ENCODE results near the gene RAPGEF2. TPM values are rescaled to one million over a fixed set of nuclear protein-coding genes. Genes with fewer than 3 reads are reported as not detected.

The RAPGEF2 gene
- total and polyA plus RNA-seq, 2 donors (not counting 3 experiments of a cell fraction or from before 2014, with no cell fraction given) = 28.7 to 55.2 TPM

DNA sequence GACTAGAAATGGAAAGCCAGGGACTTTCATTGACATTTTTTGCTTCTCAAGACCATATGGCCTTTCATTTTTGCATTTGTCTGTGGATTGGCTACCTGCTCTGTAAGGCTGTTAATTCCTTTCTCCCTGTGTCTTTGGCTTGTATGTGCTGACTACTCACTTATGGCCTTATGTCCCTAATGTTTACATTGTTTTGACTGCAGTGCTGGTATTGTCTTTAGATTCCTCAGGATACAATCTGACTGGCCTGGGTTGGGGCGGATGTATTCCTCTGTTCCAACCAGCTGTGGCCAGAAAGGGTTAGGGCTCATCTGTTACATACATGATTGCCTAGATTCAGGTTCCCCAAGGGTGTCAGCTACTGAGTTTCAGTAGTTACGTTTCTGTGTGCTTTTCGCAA lies 108.1 kb downstream of the RAPGEF2 start:
- intact Hi-C loops (cut with micrococcal nuclease) (no loop called here), dilution Hi-C loops (cut with MboI; ENCODE audit: extremely low pct_ligation_motif_present, low sequenced_read_pairs) (no loop called here)
- Histone ChIP-seq H3K27ac (ENCODE audit: insufficient read depth, low read depth, low read length) (no peak overlapping the region), H3K9me3 (replicated peaks; ENCODE audit: control insufficient read depth, insufficient read depth, low read length) (no peaks in the 10 kb centered on the region), H3K4me3 (replicated peaks in 1 of 3; ENCODE audit: insufficient read depth in 1 of 3, low read depth in 1 of 3, low read length in 3 of 3) (no peak overlapping the region), H3K4me1 (ENCODE audit: control insufficient read depth, extremely low read depth, insufficient read depth, low read length) (peaks cover 16% of the 10 kb centered on the region), H3K36me3 (ENCODE audit: control insufficient read depth in 2 of 2, extremely low read depth in 1 of 2, insufficient read depth in 2 of 2, low read length in 2 of 2) (no peaks in the 10 kb centered on the region), H3K9ac (replicated peaks; ENCODE audit: extremely low read depth, insufficient read depth, low read length) (no peak overlapping the region), H3K4me2 (ENCODE audit: insufficient read depth, low read length) (no peak overlapping the region), H4K20me1 (replicated peaks; ENCODE audit: control insufficient read depth, extremely low read depth, insufficient read depth, low read length) (no peaks in the 10 kb centered on the region), H3K79me2 (ENCODE audit: control insufficient read depth, insufficient read depth, low read length) (peaks cover 24% of the 10 kb centered on the region), H2AFZ (ENCODE audit: low read depth, low read length) (no peak overlapping the region), H3K9me1 (replicated peaks; ENCODE audit: control insufficient read depth, extremely low read depth, insufficient read depth, low read length) (no peaks in the 10 kb centered on the region), H3K27me3 (ENCODE audit: control insufficient read depth in 2 of 2, insufficient read depth in 2 of 2, low read length in 2 of 2) (no peaks in the 10 kb centered on the region)
- POLR2A ChIA-PET = no interaction called here
- no TSS peak for BruUV-seq (replicated peaks)
- DNase-seq (ENCODE audit: low read depth, low spot score) (no peak), FAIRE-seq (no peak)
- CTCF ChIA-PET = no interaction called here
- no peak for TF ChIP-seq MYC (IDR thresholded peaks at IDR 0.05; ENCODE audit: low read depth, low read length)
- TF ChIP-seq, protein P1, sequence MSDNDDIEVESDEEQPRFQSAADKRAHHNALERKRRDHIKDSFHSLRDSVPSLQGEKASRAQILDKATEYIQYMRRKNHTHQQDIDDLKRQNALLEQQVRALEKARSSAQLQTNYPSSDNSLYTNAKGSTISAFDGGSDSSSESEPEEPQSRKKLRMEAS (IDR thresholded peaks at IDR 0.05; ENCODE audit: insufficient read depth, insufficient read length) = no peak
- TF ChIP-seq POLR2A (IDR thresholded peaks at IDR 0.05; ENCODE audit: low read depth, low read length) = no peak
- TF ChIP-seq POLR2AphosphoS5 (IDR thresholded peaks at IDR 0.05; ENCODE audit: insufficient read depth, low read depth, low read length) = no peak
- no peak for TF ChIP-seq JUN (IDR thresholded peaks at IDR 0.05; ENCODE audit: borderline replicate concordance, insufficient read depth, insufficient read length, low read depth)
- TF ChIP-seq, protein P2, sequence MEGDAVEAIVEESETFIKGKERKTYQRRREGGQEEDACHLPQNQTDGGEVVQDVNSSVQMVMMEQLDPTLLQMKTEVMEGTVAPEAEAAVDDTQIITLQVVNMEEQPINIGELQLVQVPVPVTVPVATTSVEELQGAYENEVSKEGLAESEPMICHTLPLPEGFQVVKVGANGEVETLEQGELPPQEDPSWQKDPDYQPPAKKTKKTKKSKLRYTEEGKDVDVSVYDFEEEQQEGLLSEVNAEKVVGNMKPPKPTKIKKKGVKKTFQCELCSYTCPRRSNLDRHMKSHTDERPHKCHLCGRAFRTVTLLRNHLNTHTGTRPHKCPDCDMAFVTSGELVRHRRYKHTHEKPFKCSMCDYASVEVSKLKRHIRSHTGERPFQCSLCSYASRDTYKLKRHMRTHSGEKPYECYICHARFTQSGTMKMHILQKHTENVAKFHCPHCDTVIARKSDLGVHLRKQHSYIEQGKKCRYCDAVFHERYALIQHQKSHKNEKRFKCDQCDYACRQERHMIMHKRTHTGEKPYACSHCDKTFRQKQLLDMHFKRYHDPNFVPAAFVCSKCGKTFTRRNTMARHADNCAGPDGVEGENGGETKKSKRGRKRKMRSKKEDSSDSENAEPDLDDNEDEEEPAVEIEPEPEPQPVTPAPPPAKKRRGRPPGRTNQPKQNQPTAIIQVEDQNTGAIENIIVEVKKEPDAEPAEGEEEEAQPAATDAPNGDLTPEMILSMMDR (IDR thresholded peaks at IDR 0.05; ENCODE audit: extremely low read depth in 1 of 2, insufficient read depth in 1 of 2, low read depth in 1 of 2, low read length in 2 of 2) = no peak
- no peak for TF ChIP-seq FOS (IDR thresholded peaks at IDR 0.05; ENCODE audit: borderline replicate concordance, insufficient read depth, low read length)
- TF ChIP-seq EZH2 (IDR thresholded peaks at IDR 0.05; ENCODE audit: borderline replicate concordance, low read depth, low read length, severe bottlenecking) = no peak
- no peak for TF ChIP-seq GATA2 (IDR thresholded peaks at IDR 0.05; ENCODE audit: insufficient read depth, insufficient read length, low read depth, low read length)
